Stimulated activated CD4-positive, alpha-beta T cell treated with anti-CD3 and anti-CD28 coated beads, Interleukin-12 subunit alpha, Interleukin-12 subunit beta, amount 100 ng/mL, for 24 hours (primary cell): ENCODE results near the gene EPHB2.
"Not testable (repeated sequence)": the region's sequence is repeated elsewhere in the genome, so short reads cannot be mapped to it uniquely, and the experiment has no call there.

Experiments used
- DNase-seq, 2 experiments: peaks; one replicate each; pipeline ENCODE4 v3.0.0-alpha.2; 2020; ENCODE audit warnings: low read depth in 2 of 2

The EPHB2 gene

GRCh38 chr1:22691031-22691753 is 19.4 kb upstream of the EPHB2 start:
- DNase-seq, result no peak

DNA sequence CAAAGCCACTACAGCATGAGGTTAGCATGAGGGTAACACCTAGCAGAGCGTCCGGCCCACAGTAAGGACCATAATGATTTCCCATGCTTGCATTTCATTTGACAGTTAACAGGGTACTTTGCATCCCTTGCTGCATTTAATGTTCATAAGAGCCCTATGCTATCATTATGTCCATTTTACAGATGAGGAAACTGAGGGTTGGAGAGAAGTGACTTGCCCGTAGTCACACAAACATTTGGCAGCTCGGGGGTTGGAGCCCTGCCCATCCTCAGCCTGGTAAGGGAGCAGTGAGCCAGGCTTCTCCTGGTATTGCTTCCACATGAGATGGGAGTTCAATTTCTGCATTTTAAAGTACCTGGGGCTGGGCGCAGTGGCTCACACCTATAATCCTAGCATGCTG is 16.5 kb upstream of the EPHB2 start:
- DNase-seq, result no peak

GRCh38 chr1:22696610-22697009 is 14.0 kb upstream of the EPHB2 start:
- no peak for DNase-seq

GRCh38 chr1:22697980-22698379 is 12.7 kb upstream of the EPHB2 start:
- DNase-seq, result no peak

- DNase-seq, result no peak
Measured at GRCh38 chr1:22699681-22700520, 10.7 kb upstream of the EPHB2 start.

GRCh38 chr1:22702296-22703085 is 8.1 kb upstream of the EPHB2 start:
- DNase-seq, result no peak

DNA sequence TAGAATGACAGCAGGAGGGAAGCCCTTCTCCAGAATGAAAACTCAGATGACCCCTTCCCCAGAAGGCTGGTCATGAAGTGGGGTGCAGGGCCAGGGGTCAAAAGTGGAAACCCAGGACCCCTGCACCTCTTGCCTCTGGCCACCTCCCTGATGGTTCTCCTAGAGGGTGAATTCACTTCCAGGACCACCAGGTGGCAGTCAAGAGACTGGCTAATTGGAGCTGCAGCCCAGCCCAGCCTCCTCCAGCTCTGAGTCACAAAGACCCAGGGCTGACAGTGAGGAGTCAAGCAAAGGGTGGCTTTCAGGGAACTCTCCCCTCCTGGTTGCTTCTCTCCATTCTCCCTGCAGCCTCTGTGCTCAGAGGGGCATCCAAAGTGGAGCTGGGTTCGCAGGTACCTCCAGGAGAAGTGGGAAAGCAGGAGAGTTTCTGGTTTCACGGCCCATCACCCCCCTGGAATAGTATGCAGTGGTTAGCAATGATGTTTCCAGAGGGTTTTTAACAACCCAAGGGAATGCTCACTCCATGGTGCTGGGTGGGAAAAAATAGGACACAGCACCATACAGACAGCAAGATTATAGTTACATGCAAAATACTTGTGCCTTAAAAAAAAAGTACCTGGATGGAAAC is 6.1 kb upstream of the EPHB2 start:
- DNase-seq, result peak; percentile 52 to 78

- DNase-seq, result no peak
Measured at GRCh38 chr1:22705586-22705985, 5.1 kb upstream of the EPHB2 start.

DNA sequence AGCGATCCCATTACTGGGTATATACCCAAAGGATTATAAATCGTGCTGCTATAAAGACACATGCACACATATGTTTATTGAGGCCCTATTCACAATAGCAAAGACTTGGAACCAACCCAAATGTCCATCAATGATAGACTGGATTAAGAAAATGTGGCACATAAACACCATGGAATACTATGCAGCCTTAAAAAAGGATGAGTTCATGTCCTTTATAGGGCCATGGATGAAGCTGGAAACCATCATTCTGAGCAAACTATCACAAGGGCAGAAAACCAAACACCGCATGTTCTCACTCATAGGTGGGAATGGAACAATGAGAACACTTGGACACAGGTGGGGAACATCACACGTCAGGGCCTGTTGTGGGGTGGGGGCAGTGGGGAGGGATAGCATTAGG is 4.5 kb upstream of the EPHB2 start:
- DNase-seq, result not testable (repeated sequence)

GRCh38 chr1:22708777-22709176 is 1.9 kb upstream of the EPHB2 start:
- no peak for DNase-seq

GRCh38 chr1:22709227-22709626 is 1.4 kb upstream of the EPHB2 start:
- DNase-seq, result no peak

- peak in 1 of 2 experiments; percentile 15 for DNase-seq
Measured at GRCh38 chr1:22709891-22710700, 543 bp upstream of the EPHB2 start.

GRCh38 chr1:22711071-22711470 is 432 bp downstream of the EPHB2 start:
- DNase-seq, result no peak

DNA sequence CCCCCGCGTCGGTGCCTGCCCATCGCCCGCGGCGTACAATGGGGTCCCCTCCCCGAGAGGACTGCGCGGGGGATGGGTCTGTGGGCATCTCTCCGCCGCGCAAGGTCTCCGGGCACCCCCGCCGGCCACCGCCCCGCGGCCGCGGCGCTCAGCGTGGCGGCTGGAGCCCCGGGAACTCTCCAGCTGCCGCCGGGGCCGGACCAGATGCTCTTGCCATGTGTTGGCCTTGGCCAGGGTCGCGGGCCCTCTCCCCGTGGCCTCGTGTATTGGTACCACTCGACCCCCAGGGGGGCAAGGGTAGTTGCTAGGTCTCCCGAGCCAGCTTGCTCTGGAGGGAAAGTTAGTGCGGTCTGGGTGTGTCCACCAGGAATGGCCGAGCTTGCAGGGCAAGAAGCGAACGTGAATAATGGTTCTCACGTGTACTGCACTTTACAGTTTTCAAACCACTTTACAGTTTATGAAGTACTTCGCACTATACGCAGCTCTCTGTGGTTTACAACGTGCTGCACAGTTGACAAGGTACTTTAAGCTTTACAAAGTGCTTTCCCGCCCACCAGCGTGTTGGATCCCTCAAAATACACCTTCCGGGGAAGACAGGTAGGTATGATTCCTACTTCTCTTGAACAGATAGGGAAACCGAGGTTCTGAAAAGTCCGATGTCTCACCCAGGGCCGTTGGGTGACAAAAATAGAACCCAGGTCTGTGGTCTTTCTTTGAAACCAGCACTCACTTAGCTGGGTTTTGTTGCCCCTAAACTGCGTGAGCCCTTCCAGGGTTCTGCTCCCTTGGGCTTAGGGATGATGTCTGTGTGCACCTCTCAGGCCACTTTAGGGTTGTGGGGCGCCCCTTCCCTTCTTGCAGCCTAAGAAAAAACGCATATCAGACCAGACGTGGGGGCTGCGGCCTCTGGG is 1.2 kb downstream of the EPHB2 start:
- DNase-seq, result no peak

GRCh38 chr1:22712502-22713271 is 2.0 kb downstream of the EPHB2 start:
- peak in 1 of 2 experiments; percentile 9 for DNase-seq

- DNase-seq, result no peak
Measured at GRCh38 chr1:22714455-22714854, 3.8 kb downstream of the EPHB2 start.

DNA sequence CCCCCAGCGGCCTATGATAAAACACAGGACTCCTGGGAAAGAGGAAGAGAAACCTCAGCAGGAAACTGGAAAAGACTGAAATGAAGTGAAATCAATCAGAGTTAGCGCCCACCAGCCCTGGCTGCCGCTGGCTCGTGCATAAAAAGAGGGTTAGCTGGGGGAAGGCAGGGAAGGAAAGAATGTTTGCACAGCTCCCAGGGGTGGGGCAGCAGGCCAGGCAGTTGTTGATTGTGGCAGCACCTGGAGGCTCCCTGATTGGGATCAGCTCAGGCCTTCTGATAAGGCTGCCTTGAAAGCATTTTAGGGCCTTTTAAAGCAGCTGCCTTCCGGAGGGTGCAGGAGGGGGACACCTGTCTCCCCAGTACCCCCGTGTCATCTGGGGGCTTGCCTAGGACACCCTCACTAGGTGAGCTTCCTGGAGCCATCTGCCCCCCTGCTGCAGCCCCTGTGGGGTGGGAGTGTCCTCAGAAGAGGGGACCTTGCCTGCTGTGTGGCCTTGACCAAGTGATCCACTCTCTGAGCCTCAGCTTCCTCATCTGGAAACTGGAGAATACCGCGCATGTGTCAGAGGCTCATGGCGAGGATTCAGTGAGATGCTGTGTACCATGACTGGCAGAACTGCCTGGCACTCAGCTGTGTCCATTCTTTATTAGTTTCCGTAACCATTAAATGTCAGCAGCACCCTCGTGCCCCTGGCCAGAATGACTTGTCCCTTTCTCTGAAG is 6.6 kb downstream of the EPHB2 start:
- no peak for DNase-seq

GRCh38 chr1:22721122-22721873 is 10.7 kb downstream of the EPHB2 start:
- DNase-seq, result no peak
